HG03378 (cell line): ENCODE measurements around the gene HTR3E.
"Not testable (repeated sequence)": the region's sequence is repeated elsewhere in the genome, so short reads cannot be mapped to it uniquely, and the experiment has no call there.

ENCODE experiments used
- ATAC-seq: cut with Tn5 transposase; IDR thresholded peaks from one replicate; pipeline ENCODE4 v1.9.1; 2021; ENCODE audit warnings: mild to moderate bottlenecking, moderate library complexity; ENCODE audit not compliant: unreplicated experiment

The HTR3E gene

DNA sequence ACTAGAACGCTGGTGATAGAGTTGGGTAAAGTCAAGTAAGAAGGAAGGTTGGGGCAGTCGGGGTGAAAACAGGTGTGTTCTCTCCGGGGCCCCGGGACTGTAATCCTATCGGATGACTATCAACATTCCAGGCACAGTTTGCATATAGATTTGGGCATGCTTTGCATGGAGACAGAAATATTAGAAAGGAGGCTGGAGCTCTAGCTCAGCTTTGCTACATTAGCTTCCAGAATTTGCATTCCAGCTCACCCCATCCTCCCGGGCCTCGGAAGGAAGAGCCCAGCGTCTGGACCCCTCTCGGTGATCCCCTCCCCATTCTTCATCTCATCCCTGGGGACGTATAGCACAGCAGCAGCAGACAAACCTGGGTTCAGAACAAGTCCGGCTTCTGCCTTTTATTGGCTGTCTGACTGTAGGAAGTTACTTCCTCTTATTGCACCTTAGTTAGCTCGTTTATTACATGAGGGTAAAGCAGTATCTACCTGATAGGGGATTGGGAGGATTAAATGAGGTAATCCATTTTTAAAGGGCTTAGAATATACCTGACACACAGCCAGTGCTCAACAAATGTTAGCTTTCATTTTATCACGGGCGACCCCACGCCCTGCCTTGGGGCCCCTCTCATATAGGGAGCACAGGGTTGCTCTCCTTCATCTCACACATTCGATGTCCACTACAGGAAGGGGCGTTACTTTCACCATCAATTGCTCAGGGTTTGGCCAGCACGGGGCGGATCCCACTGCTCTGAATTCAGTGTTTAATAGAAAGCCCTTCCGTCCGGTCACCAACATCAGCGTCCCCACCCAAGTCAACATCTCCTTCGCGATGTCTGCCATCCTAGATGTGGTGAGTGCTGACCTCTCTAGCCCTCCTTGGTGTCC, 3.2 kb downstream of the HTR3E start:
- ATAC-seq = no peak

DNA sequence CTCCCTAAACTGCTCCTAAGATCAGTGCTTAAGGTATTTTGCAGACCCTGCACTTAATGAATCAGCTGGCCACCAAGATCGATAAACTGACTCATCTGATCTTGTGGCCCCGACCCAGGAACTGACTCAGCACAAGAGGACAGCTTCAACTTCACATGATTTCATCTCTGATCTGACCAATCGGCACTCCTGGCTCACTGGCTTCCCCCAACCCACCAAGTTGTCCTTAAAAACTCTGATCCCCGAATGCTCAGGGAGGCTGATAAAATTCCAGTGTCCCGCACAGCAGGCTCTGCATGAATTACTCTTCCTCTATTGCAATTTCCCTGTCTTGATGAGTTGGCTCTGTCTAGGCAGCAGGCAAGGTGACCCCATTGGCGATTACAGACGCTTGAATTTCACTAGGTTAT, 13.5 kb downstream of the HTR3E start:
- no peak for ATAC-seq

DNA sequence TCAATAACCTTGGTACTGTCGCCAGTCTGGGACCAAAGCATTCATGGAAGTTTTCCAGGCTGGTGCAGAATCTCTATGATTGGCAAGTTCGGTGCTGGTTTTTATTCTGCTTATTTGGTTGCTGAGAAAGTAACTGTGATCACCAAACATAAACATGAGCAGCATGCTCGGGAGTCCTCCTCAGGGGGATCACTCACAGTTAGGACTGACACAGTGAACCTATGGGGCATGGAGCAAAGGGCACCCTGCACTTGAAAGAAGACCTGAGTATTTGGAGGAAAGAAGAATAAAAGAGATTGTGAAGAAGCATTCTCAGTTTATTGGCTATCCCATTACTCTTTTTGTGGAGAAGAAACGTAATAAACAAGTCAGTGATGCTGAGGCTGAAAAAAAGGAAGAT, 19.2 kb downstream of the HTR3E start:
- no peak for ATAC-seq

DNA sequence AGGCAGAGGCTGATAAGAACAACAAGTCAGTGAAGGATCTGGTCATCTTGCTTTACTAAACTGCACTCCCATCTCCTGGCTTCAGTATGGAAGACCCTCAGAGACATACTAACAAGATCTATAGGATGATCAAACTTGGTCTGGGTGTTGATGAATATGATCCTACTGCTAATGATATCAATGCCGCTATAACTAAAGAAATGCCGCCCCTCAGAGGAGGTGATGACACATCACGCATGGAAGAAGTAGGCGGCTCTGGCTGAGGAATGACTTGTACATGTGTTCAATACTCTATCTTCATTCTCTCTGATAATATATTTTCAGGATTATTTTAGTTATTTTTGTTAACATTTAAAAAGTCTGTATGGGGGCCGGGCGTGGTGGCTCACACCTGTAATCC, 20.8 kb downstream of the HTR3E start:
- ATAC-seq = no peak

DNA sequence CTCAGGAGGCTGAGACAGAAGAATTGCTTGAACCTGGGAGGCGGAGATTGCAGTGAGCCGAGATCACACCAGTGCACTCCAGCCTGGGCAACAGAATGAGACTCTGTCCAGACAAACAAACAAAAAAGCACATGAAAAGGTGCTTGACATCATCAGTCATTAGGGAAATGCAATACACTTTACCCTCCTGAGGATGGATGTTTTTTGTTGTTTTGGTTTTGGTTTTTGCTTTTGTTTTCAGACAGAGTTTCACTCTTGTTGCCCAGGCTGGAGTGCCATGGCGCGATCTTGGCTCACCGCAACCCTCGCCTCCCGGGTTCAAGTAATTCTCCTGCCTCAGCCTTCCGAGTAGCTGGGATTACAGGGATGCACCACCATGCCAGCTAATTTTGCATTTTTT, 24.2 kb downstream of the HTR3E start:
- not testable (repeated sequence) for ATAC-seq

DNA sequence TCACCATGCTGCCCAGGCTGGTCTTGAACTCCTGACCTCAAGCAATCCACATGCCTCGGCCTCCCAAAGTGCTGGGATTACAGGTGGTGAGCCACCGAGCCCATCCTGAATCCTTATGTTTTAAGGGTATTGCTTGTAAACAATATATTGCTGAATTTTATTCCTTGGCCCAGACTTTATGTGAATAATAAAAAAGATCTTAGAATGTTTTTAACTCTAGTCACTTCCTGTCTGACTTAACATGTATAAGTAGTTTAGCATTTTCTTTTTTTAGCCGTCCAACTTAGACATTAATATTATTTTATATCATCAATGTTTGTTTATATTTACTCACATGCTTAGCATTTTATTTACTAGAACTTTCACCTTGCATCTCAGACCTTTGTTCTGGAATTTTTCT, 29.1 kb downstream of the HTR3E start:
- no peak for ATAC-seq

DNA sequence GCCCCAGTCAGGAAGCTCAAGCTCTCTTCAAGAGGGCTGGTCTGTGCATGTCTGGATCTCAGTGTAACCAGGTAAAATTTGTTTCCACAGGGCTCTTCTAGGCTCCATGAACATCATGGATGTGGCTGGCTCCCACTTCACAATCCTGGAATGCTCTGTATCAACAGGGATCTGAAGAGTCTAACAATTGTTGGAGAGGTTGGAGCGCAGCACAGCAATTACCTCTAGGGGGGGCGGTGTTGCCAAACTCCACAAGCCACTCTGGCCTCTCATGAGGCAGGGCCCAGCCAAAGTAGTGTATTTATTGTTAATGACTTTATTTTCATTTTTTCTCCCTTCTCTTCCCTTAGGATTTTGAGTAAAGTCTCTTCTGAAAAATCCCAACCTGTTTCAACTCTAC, 32.1 kb downstream of the HTR3E start:
- no peak for ATAC-seq

DNA sequence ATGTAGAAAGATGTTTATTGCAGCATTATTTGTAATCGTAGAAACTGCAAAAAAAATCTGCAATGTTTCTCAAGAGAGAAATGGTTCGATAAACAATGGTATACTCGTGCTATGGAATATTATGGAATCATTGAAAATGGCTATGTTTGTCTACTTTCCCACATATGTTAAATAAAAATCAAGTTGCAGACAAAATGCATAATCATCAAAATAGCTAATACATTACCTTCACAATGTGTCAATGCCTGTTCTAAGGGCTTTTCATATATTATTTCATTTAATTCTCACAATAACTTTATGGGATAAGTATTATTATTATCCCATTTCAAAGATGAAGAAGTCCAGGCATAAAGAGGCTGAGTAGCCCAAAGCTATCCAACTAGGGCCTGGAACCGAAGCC, 36.1 kb downstream of the HTR3E start:
- ATAC-seq = no peak

DNA sequence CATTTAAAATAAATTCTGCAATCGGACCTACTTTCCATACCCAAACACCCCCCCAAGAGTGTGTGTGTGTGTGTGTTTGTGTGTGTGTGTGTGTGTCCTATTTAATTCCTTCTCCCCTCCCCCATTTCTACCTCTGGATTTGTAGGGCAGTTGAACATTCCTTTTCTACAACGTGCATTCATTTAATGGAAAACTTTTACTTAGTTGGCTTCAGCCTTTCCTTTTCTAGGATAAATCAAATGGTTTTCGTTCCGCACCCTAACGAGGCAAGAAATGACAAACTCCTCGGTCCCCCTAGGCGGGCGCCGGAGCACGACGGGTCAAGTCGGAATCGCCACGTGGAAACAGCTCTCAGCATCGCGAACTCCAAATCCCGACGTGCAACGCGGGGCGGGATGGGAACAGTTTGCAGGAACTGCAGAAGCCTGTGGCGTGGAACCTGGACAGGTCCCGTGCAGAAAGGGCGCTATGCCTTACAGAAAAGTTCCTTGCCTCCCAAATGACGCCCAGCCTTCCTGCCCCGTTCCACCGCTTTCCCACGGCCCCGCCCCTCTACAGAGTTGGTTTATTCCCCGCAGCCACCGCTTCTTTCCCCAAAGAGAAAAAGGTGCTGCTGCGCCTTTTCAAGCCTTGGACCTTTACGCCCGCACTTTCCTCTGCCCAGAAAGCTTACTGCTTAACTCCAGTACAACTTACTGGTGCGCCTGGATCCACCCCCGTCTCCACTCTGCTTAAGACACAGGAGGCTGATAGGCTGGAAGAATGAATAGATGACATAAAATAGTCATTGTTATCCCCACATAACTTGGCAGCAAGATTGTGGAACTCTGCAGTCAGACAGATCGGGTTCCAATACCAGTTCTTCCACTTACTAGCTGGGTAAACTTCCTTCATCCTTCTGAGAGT, 37.2 kb downstream of the HTR3E start:
- ATAC-seq = no peak

DNA sequence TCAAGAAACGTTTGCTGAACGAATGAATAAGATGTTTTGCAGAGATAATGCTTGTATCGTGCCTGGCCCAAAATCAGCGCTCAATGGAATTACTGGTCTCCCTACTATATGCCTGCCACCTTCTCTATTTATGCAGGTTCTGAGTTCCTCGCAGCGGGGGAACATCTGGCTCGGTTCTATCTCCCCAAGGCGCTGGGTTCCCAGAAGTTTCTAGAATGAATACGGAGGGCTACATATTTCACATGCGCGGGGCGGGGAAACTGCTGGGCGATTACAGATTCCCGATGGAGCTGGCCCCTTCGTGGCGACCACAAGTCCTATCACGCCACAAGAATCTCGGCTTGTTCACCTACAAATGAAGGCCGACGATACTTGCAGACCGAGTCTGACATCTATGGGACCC, 37.9 kb downstream of the HTR3E start:
- ATAC-seq = no peak

DNA sequence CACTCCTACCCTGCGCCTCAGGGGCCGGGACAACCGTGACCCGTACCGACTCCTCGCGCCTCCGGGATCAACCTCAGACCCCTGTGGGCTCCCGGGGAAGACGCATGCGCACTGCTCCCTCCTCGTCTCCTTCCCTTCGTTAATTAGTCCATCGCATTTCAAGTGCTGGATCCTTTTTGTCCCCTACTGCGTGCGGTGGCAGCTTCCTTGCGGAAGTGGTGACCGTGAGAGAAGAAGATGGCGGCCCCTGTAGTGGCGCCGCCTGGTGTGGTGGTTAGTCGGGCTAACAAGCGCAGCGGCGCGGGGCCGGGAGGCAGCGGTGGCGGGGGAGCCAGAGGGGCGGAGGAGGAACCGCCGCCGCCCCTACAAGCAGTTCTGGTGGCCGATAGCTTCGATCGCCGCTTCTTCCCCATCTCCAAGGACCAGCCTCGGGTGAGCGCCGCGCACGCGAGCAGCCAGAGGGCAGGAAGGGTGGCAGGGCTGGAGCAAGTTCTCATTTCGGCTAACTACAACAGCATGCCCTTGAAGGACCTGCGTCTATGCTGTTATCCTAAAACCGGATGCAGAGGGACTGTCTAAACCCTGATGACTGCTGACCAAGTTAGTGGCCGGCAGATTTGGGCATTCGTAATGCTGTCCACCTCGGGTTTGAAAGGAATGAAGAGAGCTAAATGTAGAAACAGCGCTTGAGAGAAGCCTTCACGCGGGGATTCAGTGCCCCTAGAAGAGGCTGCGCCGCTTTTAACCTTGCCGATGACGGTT, 38.5 kb downstream of the HTR3E start, which contains the start of gene EIF2B5:
TSS of gene EIF2B5 (plus strand) at position 210 of the 762 bp plus-strand sequence. CDS start at position 238, 28 bp downstream.
- ATAC-seq = peak; percentile 84

DNA sequence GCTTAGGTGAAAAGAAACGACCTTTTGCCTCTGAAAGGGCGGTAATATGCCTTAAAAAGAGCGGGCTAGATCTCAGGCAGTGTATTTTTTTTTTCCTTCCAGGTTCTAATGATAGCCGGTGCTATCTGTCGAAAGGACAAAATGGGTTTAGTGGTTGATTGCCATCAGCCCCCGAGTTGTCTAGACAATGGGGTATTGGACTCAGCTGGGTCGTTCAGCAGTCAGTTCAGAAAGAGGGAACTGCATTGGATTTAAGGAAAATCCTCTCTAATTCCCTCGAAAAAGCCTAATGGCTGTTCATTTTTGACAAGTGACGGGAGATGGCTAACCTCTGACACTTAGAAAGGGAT, 39.0 kb downstream of the HTR3E start:
- no peak for ATAC-seq

DNA sequence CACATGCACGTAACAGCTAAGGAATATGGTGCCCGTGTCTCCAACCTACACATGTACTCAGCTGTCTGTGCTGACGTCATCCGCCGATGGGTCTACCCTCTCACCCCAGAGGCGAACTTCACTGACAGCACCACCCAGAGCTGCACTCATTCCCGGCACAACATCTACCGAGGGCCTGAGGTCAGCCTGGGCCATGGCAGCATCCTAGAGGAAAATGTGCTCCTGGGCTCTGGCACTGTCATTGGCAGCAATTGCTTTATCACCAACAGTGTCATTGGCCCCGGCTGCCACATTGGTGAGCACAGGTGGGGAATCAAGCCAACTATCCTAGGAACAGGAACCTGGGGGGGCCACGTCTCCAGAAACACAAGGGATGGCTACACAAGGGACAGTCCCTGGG, 43.6 kb downstream of the HTR3E start:
- no peak for ATAC-seq

DNA sequence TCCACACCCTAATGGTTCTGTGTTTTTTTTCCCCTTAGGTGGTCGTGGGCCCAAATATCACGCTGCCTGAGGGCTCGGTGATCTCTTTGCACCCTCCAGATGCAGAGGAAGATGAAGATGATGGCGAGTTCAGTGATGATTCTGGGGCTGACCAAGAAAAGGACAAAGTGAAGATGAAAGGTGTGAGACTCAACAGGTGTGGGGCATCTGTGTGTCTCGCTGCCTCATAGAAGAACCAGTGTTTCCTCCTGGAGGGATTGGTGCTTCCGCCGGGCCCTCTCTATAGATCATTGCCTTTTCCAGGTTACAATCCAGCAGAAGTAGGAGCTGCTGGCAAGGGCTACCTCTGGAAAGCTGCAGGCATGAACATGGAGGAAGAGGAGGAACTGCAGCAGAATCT, 45.3 kb downstream of the HTR3E start:
- ATAC-seq = no peak

DNA sequence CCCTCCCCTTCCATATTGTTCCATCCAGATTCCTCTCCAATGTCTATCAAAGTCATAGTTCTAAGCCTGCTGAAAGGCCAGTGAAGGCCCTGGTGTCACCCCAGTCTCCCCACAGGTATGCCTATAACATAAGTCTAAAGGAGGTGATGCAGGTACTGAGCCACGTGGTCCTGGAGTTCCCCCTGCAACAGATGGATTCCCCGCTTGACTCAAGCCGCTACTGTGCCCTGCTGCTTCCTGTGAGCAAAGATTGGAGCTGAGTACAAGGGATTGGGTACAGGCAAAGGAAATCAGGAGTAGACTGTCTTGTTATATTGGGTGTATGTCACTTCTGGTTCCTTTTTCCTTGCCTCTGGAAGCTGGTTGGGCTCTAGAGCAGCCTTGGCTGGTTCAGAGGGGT, 46.5 kb downstream of the HTR3E start:
- ATAC-seq = no peak

DNA sequence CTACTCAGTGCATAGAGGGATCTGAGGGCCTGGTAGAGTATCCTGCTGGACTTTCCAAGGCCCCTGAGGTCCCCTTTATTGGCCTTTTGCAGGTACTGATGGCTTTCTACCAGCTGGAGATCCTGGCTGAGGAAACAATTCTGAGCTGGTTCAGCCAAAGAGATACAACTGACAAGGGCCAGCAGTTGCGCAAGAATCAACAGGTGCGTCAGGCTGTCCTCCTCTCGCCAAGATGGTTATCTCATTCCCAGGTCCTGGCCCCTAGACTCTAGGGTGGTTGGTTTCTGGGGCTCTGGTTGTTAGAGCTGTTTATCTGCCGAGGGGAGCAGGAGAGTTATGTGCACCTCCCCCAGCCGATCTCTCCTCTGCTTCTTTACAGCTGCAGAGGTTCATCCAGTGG, 47.6 kb downstream of the HTR3E start:
- no peak for ATAC-seq

DNA sequence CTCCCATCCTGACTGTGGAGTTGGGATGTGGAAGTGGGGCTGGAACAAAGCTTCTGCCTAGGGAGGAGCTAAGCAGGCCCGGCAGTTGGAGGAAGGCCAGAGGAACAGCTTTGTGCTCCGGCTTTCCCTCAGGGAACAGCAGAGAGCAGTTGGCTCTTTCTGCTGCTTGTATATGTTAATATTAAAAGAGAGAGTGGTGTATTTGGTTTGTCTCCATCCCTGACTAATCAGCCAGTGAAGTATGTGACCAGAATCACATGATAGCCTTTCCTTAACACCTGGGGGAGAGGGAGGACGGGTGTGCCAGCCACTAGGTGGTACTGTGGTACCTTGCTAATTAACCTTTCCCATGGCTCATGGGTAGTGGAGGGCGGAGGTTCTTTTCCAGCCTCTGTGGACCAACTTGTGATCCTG, 48.3 kb downstream of the HTR3E start:
- ATAC-seq = no peak

DNA sequence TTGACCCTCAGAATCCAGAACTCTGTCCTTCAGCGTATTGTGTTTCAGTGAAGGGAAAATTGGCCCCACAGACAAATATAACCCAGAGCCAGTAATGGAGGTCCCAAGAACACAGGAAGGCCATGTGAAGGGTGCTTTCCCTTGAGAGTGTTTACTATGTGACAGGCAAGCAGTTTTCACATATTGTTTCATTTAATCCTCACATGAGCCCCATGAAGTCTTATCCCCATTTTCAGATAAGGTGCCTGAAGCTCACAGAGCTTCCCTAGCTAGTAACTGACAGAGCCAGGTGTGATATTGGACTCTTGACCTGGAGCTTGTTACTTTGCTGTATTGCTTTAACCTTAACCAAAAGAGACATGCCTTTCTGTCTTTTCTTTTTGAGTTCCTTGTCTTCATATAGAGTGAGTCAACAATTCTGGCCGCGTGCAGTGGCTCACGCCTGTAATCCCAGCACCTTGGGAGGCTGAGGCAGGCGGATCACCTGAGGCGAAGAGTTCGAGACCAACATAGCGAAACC, 48.9 kb downstream of the HTR3E start:
- ATAC-seq = no peak

DNA sequence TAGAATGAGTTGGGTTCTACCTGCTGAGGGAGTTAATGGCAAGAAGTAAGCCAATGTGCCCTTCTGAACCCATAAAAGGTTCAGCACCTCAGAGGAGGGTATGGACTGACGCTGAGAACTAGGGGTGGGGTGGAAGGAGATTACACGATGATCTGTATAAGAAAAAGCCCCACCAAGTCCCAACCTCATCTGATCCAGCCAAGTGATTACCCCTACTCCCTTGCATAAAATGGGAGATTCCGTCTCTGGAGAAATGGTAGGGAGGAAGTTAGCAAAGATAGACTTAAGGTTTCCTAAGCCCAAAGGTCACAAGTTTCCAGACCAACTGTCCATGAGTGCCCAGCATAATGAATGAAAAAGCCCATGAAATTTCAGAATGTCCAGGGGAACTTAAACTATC, 51.2 kb downstream of the HTR3E start:
- ATAC-seq = no peak

DNA sequence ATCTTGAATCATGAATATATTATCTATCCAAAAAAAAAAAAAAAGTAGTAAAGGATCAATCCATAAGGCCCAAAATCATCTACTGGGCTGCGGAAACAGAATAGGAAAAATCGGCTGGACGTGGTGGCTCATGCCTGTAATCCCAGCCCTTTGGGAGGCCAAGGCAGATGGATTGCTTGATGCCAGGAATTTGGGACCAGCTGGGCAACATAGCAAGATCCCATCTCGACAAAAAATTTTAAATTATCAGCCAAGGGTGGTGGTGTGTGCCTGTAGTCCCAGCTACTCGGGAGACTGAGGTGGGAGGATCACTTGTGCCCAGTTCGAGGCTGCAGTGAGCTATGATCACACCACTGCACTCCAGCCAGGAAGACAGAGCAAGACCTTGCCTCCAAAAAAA, 52.3 kb downstream of the HTR3E start:
- ATAC-seq = no peak

DNA sequence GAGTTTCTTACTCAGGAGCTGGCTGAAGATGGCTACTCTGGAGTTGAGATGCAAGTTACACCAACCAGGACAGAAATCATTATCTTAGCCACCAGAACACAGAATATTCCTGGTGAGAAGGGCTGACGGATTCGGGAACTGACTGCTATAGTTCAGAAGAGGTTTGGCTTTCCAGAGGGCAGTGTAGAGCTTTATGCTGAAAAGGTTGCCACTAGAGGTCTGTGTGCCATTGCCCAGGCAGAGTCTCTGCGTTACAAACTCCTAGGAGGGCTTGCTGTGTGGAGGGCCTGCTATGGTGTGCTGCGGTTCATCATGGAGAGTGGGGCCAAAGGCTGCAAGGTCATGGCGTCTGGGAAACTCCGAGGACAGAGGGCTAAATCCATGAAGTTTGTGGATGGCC, 52.9 kb downstream of the HTR3E start:
- not testable (repeated sequence) for ATAC-seq
